ENCODE data around the gene UAP1L1.

GRCh38 chr9:137105814-137106661 is 28.7 kb downstream of the UAP1L1 start:
- TF ChIP-seq, protein P1, sequence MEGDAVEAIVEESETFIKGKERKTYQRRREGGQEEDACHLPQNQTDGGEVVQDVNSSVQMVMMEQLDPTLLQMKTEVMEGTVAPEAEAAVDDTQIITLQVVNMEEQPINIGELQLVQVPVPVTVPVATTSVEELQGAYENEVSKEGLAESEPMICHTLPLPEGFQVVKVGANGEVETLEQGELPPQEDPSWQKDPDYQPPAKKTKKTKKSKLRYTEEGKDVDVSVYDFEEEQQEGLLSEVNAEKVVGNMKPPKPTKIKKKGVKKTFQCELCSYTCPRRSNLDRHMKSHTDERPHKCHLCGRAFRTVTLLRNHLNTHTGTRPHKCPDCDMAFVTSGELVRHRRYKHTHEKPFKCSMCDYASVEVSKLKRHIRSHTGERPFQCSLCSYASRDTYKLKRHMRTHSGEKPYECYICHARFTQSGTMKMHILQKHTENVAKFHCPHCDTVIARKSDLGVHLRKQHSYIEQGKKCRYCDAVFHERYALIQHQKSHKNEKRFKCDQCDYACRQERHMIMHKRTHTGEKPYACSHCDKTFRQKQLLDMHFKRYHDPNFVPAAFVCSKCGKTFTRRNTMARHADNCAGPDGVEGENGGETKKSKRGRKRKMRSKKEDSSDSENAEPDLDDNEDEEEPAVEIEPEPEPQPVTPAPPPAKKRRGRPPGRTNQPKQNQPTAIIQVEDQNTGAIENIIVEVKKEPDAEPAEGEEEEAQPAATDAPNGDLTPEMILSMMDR (IDR thresholded peaks at IDR 0.05) = no peak
- TF ChIP-seq POLR2A (IDR thresholded peaks at IDR 0.05) = no peak
